Activated T-helper 17 cell treated with anti-CD3 and anti-CD28 coated beads, Interleukin-2, amount 50 U/mL, for 72 hours (primary cell): Measurements from ENCODE around the gene C11orf42. TPM values are rescaled to one million over a fixed set of nuclear protein-coding genes. Genes with fewer than 3 reads are reported as not detected.

Experiments
- ATAC-seq: fragments of 150-1000 bp; cut with Tn5 transposase; replicated peaks from 2 replicates; pipeline ENCODE4 v1.10.0; 2021; ENCODE audit warnings: mild to moderate bottlenecking, moderate library complexity
- H3K27ac Mint-ChIP-seq: one replicate; pipeline ENCODE4 v1.8.0; 2022; ENCODE audit warnings: mixed read lengths
- H3K27me3 Mint-ChIP-seq: one replicate; pipeline ENCODE4 v1.8.0; 2022; ENCODE audit warnings: mixed read lengths
- H3K36me3 Mint-ChIP-seq: one replicate; pipeline ENCODE4 v1.8.0; 2022; ENCODE audit warnings: low read depth, mild to moderate bottlenecking, mixed read lengths
- H3K4me1 Mint-ChIP-seq: one replicate; pipeline ENCODE4 v1.8.0; 2022; ENCODE audit warnings: mixed read lengths
- H3K4me3 Mint-ChIP-seq: one replicate; pipeline ENCODE4 v1.8.0; 2022; ENCODE audit warnings: mild to moderate bottlenecking, mixed read lengths
- H3K9me3 Mint-ChIP-seq: one replicate; pipeline ENCODE4 v1.8.0; 2022; ENCODE audit warnings: mixed read lengths
- total RNA-seq, 2 donors: library from RNA; stranded (reverse); gene quantifications; one replicate each; pipeline ENCODE4 v1.2.3, GENCODE V29; 2022

The C11orf42 gene
- total RNA-seq, 2 donors from 2014 or later, result not detected

DNA sequence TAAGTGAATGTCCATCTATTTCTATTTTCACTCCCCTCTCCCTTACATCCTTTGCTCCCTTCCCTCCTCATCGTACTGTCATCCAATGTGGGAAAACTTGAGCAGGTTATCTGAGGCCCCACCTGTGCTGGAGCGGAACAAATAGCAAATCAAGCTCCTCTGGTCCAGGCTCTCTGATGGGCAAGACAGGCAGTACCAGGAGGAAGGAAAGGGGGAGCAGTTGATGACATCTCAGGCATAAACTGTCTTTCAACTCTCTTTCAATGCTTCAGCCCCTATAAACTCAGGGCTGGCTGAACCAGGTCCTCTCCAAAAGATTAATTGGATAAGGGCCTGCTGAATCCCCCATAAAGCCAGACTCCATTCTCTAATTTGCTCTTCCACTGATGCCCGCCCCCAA, 52.8 kb downstream of the C11orf42 start:
- no peaks in the 10 kb centered on the region for H3K36me3 Mint-ChIP-seq
- H3K9me3 Mint-ChIP-seq, result no peaks in the 10 kb centered on the region
- H3K4me3 Mint-ChIP-seq, result no peak overlapping the region
- no peak for ATAC-seq
- no peak overlapping the region for H3K27ac Mint-ChIP-seq
- H3K4me1 Mint-ChIP-seq, result no peaks in the 10 kb centered on the region
- no peaks in the 10 kb centered on the region for H3K27me3 Mint-ChIP-seq

DNA sequence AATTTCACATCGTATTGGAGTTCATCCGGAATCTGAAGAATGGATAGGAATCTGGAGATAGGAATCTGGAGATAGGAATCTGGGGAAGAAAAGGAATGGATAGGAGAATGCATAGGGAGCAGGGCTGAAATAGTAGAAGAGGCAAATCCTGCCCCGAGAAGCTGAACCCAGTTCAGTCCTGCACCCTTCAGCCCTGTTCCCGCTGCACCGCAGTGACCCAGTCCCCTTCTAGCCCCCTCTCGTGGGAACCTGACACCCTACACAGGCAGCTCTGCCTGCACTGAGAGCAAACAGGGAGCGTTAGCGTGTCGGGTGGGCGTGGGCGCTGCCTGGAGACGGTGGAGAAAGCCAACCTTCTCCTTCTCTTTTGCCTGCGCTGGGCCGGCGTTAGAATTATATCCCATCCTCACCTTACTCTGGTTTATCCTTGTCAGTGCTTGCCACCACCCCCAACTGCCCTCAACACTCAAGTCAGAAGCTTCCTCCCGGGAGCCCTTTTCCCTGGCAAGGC, 53.3 kb downstream of the C11orf42 start:
- peak; percentile 30 for ATAC-seq
- Mint-ChIP-seq H3K4me3 (no peak overlapping the region), H3K4me1 (no peaks in the 10 kb centered on the region), H3K27me3 (no peaks in the 10 kb centered on the region), H3K36me3 (no peaks in the 10 kb centered on the region), H3K27ac (no peak overlapping the region), H3K9me3 (no peaks in the 10 kb centered on the region)

DNA sequence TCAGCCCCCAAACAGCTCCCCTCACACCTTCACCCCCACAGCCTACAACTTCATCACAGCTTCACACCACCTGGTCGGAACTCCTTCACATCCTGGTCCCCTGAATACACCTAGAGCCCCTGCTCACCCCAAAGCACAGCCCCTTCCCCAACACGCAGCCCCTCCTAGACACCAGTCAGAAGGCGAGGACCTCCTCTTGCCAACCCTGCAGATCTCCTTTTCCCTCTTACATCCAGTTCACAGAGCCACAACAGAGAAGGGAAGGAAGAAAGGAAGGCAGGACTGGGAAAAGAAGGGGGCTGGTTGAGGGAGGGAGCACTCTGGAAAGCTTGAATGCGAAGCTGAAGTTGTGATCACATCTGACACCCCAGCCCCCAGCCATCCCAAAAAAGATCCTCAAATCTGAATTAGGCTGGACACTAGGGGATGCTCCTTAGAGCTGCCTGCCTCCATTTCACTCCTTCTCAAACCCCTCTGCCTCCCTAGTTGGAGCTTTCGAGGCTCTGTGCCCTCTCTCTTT, 54.9 kb downstream of the C11orf42 start:
- no peak for ATAC-seq
- Mint-ChIP-seq H3K4me3 (no peak overlapping the region), H3K9me3 (no peaks in the 10 kb centered on the region), H3K4me1 (no peaks in the 10 kb centered on the region), H3K27ac (no peak overlapping the region), H3K27me3 (peaks cover 10% of the 10 kb centered on the region), H3K36me3 (no peaks in the 10 kb centered on the region)

Other genes starting within 250 kb of the C11orf42 start
- not detected for gene OR56A5, start 237.1 kb upstream of the C11orf42 start, total RNA-seq
- gene OR52L1, start 218.6 kb upstream of the C11orf42 start, total RNA-seq, result not detected
- not detected for gene OR56A4, start 198.6 kb upstream of the C11orf42 start, total RNA-seq
- gene OR56A1, start 174.8 kb upstream of the C11orf42 start, total RNA-seq, result not detected
- not detected for gene OR56B4, start 97.9 kb upstream of the C11orf42 start, total RNA-seq
- gene OR52B2, start 35.2 kb upstream of the C11orf42 start, total RNA-seq, result not detected
- gene OR52W1, start 6.3 kb upstream of the C11orf42 start, total RNA-seq, result not detected
- 10 to 100 TPM; 16.9 to 25.4 TPM for gene FHIP1B, start 29.1 kb downstream of the C11orf42 start, total RNA-seq
- under 1 TPM in 1 of 2 donors, not detected in 1; 0.24 TPM for gene CNGA4, start 33.5 kb downstream of the C11orf42 start, total RNA-seq
- gene CCKBR, start 54.3 kb downstream of the C11orf42 start, total RNA-seq, result not detected
- 10 to 100 TPM in 1 of 2 donors, 1 to 10 TPM in 1; 7.6 to 37.2 TPM for gene CAVIN3, start 114.9 kb downstream of the C11orf42 start, total RNA-seq
- gene SMPD1, start 184.9 kb downstream of the C11orf42 start, total RNA-seq, result 10 to 100 TPM; 12.9 to 15.2 TPM
- gene APBB1, start 213.5 kb downstream of the C11orf42 start, total RNA-seq, result 10 to 100 TPM; 46.1 to 62.5 TPM
- 1 to 10 TPM in 1 of 2 donors, under 1 TPM in 1; 0.58 to 1.3 TPM for gene HPX, start 235.4 kb downstream of the C11orf42 start, total RNA-seq